ENCODE results near the gene FAM171A2.
"Not testable (repeated sequence)": the region's sequence is repeated elsewhere in the genome, so short reads cannot be mapped to it uniquely, and the experiment has no call there.

The FAM171A2 gene

GRCh38 chr17:44363613-44364159, at the start of gene FAM171A2:
Gene FAM171A2, minus strand, starts transcription at chr17:44363853. Its CDS starts 139 bp downstream, at chr17:44363714.
- DNase-seq (ENCODE audit: low read depth, low spot score), result peak; percentile 88

GRCh38 chr17:44409309-44410028, 45.8 kb upstream of the FAM171A2 start:
- no peak for DNase-seq (ENCODE audit: low read depth, low spot score)

DNA sequence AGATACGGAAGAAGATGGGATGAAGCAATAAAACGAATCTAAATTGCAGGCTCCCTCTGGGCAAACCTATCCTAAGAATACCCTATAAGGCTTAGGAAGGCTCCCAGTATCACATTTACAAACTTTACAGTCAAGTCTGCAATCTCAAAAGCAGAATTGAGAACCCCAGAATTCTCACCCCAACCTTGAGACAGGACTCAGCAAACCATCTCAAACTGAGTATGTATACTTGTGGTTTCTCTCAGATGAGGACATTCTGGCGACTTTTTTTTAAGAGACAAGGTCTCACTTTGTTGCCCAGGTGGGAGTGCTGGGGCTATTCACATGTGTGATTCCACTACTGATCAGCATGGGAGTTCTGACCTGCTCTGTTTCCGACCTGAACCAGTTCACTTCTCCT, 45.1 kb upstream of the FAM171A2 start:
- no peak for DNase-seq (ENCODE audit: low read depth, low spot score)

- DNase-seq (ENCODE audit: low read depth, low spot score), result no peak
Observed at GRCh38 chr17:44402564-44403172, 39.0 kb upstream of the FAM171A2 start.

- peak; percentile 52 for DNase-seq (ENCODE audit: low read depth, low spot score)
Observed at GRCh38 chr17:44400226-44400847, 36.7 kb upstream of the FAM171A2 start.

GRCh38 chr17:44398692-44399691, 35.3 kb upstream of the FAM171A2 start:
- DNase-seq (ENCODE audit: low read depth, low spot score), result no peak

- DNase-seq (ENCODE audit: low read depth, low spot score), result no peak
Observed at GRCh38 chr17:44397479-44398440, 34.1 kb upstream of the FAM171A2 start.

DNA sequence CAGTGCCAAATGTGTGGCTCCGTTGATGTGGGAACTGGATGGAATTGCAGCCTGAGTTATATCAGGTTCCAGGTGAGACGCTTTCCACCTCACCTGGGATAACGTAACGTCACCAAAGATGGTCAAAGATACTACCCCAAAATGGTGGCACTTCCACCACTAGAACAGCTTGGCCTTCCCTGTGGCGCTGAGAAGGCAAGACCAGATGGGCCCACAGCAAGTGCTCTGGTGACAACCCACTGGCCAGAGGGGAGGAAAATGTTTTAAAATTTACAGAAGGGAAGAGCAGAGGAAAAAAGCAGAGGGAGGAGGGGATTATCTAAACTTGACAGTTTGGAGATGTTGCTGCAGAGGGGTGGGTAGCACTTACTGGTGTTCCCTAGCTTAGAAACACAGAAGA, 33.3 kb upstream of the FAM171A2 start:
- no peak for DNase-seq (ENCODE audit: low read depth, low spot score)

DNA sequence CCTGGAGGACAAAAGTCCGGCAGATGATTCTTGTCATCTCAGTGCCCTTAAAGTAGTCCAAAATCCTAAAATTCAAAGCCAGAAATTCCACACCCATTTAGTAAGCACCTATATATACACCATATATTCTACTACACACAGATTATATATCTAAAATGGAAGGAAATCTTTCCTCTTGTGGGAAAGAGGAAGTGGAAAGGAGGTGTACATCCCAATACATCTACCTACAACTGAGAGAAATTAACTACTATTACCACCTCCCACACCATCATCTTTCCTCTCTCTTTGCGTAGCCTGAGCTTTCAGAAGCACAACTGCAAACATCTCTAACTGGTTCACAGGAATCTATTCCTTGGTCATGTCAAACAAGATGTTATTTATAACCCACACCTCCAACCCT, 31.2 kb upstream of the FAM171A2 start:
- DNase-seq (ENCODE audit: low read depth, low spot score), result no peak

DNA sequence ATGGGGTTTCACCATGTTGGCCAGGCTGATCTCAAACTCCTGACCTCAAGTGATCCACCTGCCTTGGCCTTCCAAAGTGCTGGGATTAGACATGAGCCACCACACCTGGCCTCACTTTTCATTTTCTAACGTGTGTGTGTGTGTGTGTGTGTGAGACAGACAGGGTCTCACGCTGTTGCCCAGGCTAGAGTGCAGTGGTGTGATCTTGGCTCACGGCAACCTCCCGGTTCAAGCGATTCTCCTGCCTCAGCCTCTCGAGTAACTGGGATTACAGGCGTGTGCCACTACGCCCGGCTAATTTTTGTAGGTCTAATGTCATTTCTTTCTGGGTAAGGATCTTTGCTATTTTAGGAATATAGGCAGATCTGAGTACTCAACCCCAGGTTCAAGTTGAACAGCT, 30.5 kb upstream of the FAM171A2 start:
- DNase-seq (ENCODE audit: low read depth, low spot score), result not testable (repeated sequence)

DNA sequence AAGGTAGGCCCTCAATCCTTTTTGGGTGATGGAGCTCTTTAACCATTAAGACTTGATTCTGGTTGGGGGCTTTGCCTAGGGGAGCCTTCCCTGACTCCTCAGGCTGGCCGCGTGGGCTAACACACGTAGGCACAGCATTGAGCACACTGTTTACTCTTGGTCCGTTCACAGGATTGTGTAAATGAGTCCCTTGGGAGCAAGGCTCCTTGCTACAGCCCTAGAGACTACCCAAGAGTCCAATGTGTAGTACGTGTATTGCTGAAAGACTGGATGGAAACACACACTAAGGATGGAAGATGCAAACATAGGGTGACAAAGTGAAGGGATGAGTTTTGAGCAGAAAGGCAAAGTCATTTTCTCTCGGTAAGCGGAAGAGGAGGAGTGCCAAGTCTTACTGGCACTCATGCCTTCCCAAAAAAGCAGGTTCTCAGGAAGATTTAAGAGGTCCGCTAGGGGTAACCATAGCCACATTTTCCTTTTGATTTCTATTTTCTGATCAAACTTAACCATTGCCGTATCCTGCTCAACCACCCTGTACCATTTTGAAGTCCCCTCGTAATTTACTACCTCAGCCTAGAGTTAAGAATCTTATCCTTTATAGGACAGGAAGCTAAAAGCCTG, 26.7 kb upstream of the FAM171A2 start:
- no peak for DNase-seq (ENCODE audit: low read depth, low spot score)

DNA sequence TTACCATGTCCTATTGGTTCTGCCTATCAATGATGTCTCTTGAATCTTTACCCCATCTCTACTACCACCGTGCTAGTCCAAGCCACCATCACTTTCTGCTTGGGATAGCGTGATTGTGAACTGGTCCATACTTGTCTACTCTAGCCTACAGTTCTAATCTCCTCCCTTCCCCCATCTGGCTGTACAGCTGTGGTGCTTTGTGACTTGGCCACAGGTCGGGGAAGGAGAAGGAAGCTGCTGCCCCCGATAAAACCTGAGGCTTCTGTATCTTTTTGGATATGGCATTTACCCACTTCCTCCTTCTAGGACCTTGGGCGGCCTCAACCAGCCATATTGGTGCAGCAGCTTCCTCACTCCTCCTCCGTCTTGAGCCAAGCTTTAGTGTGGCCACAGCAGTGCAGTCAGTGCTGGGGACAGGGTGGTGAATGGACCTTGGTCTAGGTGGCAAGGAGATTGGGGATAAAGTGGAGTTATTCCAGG, 26.1 kb upstream of the FAM171A2 start:
- DNase-seq (ENCODE audit: low read depth, low spot score), result no peak

GRCh38 chr17:44389281-44389680, 25.6 kb upstream of the FAM171A2 start, which contains the start of gene ITGA2B:
Gene ITGA2B, minus strand, starts transcription at chr17:44389649. Its CDS starts 176 bp downstream, at chr17:44389473.
- DNase-seq (ENCODE audit: low read depth, low spot score), result no peak

GRCh38 chr17:44387804-44388203, 24.2 kb upstream of the FAM171A2 start:
- no peak for DNase-seq (ENCODE audit: low read depth, low spot score)

GRCh38 chr17:44386182-44386525, 22.5 kb upstream of the FAM171A2 start:
- DNase-seq (ENCODE audit: low read depth, low spot score), result no peak

GRCh38 chr17:44385287-44386181, 21.9 kb upstream of the FAM171A2 start:
- DNase-seq (ENCODE audit: low read depth, low spot score), result peak; percentile 83

- no peak for DNase-seq (ENCODE audit: low read depth, low spot score)
Observed at GRCh38 chr17:44384823-44385286, 21.2 kb upstream of the FAM171A2 start.

- DNase-seq (ENCODE audit: low read depth, low spot score), result no peak
Observed at GRCh38 chr17:44384281-44384822, 20.7 kb upstream of the FAM171A2 start.

Data from astrocyte of the hippocampus (primary cell).